Endodermal cell (in vitro differentiated cells): Measurements from ENCODE around the gene CHMP5. TPM values are rescaled to one million over a fixed set of nuclear protein-coding genes. Genes with fewer than 3 reads are reported as not detected.

ENCODE experiments used
- DNase-seq: peaks from one replicate; pipeline ENCODE4 v3.0.0-alpha.2; 2017
- H3K27ac ChIP-seq: 2 replicates; pipeline ENCODE4 v1.5.1; 2013; ENCODE audit warnings: mild to moderate bottlenecking, low read depth, low read length, moderate library complexity
- H3K27me3 ChIP-seq: 2 replicates; pipeline ENCODE4 v1.6.1; 2013; ENCODE audit warnings: mild to moderate bottlenecking, low read length, moderate library complexity; ENCODE audit not compliant: insufficient read depth, control insufficient read depth, poor library complexity, severe bottlenecking
- H3K36me3 ChIP-seq: 2 replicates; pipeline ENCODE4 v1.7.0; 2013; ENCODE audit warnings: mild to moderate bottlenecking, low read length, moderate library complexity; ENCODE audit not compliant: control insufficient read depth, insufficient read depth
- H3K4me1 ChIP-seq: one replicate; pipeline ENCODE4 v1.7.0; 2013; ENCODE audit warnings: low read length; ENCODE audit not compliant: control insufficient read depth, insufficient read depth
- H3K4me3 ChIP-seq: 2 replicates; pipeline ENCODE4 v1.5.1; 2013; ENCODE audit warnings: mild to moderate bottlenecking, low read length, moderate library complexity
- H3K9ac ChIP-seq: 2 replicates; pipeline ENCODE4 v1.6.1; 2013; ENCODE audit warnings: mild to moderate bottlenecking, low read length, moderate library complexity; ENCODE audit not compliant: poor library complexity, severe bottlenecking; ENCODE audit errors: extremely low read depth
- H3K9me3 ChIP-seq: 2 replicates; pipeline ENCODE4 v1.6.1; 2013; ENCODE audit warnings: mild to moderate bottlenecking, low read length, moderate library complexity; ENCODE audit not compliant: control insufficient read depth
- H3K27ac Mint-ChIP-seq: 2 replicates; pipeline ENCODE4 v1.8.0; 2020; ENCODE audit warnings: mixed read lengths
- H3K27me3 Mint-ChIP-seq: 2 replicates; pipeline ENCODE4 v1.8.0; 2021; ENCODE audit warnings: mild to moderate bottlenecking, mixed read lengths; ENCODE audit not compliant: insufficient read depth
- H3K36me3 Mint-ChIP-seq: 2 replicates; pipeline ENCODE4 v1.8.0; 2020; ENCODE audit warnings: low read depth, mixed read lengths
- H3K4me1 Mint-ChIP-seq: 2 replicates; pipeline ENCODE4 v1.8.0; 2020; ENCODE audit warnings: mixed read lengths
- H3K4me3 Mint-ChIP-seq: 2 replicates; pipeline ENCODE4 v1.8.0; 2020; ENCODE audit warnings: mild to moderate bottlenecking, moderate library complexity, mixed read lengths
- H3K9me3 Mint-ChIP-seq: 2 replicates; pipeline ENCODE4 v1.8.0; 2020; ENCODE audit warnings: mild to moderate bottlenecking, mixed read lengths
- WGBS, 2 experiments: methylation state at CpG; one replicate each; pipeline versions ENCODE4 v1.1.5 to v1.1.7; 2013; ENCODE audit warnings: missing lambda C conversion rate in 2 of 2, mixed read lengths in 1 of 2; ENCODE audit not compliant: insufficient coverage in 1 of 2, insufficient read length in 1 of 2; 5-methylcytosine and 5-hydroxymethylcytosine counted together
- total RNA-seq, 2 donors: library from RNA; stranded (reverse); fragmentation: NEBNext Ultra II Directional in 1 of 2; extraction: Animal tissue kit (Norgen Biotek cat#: 25700) in 1 of 2; gene quantifications; 2 replicates in 1 of 2; 3 replicates in 1 of 2; pipeline ENCODE4 v1.2.1, GENCODE V29; 2021
- TF ChIP-seq, protein P1 (sequence below): fragments of 200-600 bp; sonication (generic); conservative IDR thresholded peaks from 2 replicates; pipeline ENCODE4 v1.5.0; 2021; ENCODE audit warnings: antibody characterized with exemption, mild to moderate bottlenecking

Gene CHMP5
- total RNA-seq, 2 donors from 2014 or later = 62.9 to 80.2 TPM

DNA sequence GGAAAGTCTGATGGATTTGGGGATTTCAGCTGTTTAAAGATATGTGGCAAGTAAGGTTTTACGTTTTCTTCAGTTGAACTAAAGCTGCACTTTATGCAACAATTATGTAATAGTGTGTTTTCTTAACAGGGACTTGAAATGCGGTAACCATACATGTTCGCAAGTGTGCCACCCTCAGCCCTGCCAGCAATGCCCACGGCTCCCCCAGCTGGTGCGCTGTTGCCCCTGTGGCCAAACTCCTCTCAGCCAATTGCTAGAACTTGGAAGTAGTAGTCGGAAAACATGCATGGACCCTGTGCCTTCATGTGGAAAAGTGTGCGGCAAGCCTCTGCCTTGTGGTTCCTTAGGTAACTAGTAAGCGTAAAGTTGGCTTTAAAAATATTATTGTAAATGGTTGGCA, 53.9 kb downstream of the CHMP5 start:
- 96 to 100% methylated on average over 6 to 8 of the region's 8 CpGs for WGBS, 2 experiments
- Histone ChIP-seq H3K9ac (no peak overlapping the region), H3K4me1 (no peaks in the 10 kb centered on the region), H3K27me3 (no peaks in the 10 kb centered on the region), H3K9me3 (no peaks in the 10 kb centered on the region), H3K36me3 (peaks cover 86% of the 10 kb centered on the region), H3K27ac (no peak overlapping the region), H3K4me3 (no peak overlapping the region)
- no peaks in the 10 kb centered on the region for H3K27me3 Mint-ChIP-seq
- no peaks in the 10 kb centered on the region for H3K4me1 Mint-ChIP-seq
- H3K27ac Mint-ChIP-seq = no peak overlapping the region
- H3K36me3 Mint-ChIP-seq = peaks cover 68% of the 10 kb centered on the region
- DNase-seq = no peak
- TF ChIP-seq, protein P1, sequence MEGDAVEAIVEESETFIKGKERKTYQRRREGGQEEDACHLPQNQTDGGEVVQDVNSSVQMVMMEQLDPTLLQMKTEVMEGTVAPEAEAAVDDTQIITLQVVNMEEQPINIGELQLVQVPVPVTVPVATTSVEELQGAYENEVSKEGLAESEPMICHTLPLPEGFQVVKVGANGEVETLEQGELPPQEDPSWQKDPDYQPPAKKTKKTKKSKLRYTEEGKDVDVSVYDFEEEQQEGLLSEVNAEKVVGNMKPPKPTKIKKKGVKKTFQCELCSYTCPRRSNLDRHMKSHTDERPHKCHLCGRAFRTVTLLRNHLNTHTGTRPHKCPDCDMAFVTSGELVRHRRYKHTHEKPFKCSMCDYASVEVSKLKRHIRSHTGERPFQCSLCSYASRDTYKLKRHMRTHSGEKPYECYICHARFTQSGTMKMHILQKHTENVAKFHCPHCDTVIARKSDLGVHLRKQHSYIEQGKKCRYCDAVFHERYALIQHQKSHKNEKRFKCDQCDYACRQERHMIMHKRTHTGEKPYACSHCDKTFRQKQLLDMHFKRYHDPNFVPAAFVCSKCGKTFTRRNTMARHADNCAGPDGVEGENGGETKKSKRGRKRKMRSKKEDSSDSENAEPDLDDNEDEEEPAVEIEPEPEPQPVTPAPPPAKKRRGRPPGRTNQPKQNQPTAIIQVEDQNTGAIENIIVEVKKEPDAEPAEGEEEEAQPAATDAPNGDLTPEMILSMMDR = no peak
- H3K9me3 Mint-ChIP-seq = no peaks in the 10 kb centered on the region
- no peak overlapping the region for H3K4me3 Mint-ChIP-seq

DNA sequence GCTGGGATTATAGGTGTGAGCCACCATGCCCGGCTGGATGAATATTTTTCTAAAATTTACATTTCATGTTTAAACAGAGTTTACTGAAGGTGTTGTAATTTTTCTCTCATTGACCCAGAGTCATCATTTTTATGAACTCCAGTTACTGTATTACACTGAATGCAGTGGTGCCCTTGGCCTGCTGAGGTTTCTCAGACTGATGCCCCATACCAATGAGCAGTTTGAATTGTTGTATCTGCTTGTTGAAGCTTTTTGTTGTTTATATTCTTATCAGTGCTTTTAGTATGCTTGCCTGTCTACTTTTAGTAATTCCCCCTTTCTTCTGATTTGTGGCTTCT, 55.4 kb downstream of the CHMP5 start:
- H3K36me3 ChIP-seq = peaks cover 78% of the 10 kb centered on the region

DNA sequence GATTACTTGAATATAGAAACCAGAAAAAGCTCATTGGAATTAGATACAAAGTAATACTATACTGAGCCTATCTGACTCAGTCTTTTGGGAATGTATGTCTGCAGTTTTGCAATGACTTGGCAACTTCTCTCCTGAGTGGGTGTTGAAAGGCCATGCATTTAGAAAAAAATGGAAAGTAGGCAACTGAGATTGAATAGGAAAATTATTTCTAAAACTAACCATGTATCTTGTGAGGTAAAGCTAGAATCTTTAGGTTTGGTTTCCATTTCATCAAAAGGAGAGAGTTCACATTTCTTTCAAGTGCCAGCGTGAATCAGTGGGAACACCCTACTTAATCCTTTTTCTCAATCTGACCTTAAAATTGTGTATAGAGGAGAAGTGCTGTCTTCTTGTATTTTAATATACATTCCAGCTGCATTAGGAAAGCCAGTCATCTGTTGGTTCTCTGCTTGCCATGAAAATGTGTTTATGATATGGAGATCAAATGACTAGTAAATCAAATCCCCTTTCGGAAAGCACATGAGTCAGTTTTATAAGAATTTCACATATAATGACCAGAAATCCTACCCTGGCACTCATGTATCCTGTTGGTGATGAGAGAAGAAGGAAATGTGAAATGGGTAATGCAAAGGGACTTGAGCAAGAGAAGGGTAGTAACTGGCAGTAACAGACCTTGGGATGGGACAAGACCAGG, 55.9 kb downstream of the CHMP5 start:
- no peak overlapping the region for H3K9ac ChIP-seq

More for the DNA sequence above, 55.4 kb downstream of the CHMP5 start:
- no peaks in the 10 kb centered on the region for H3K9me3 Mint-ChIP-seq
- Histone ChIP-seq H3K27ac (no peak overlapping the region), H3K27me3 (no peaks in the 10 kb centered on the region), H3K9ac (no peak overlapping the region), H3K4me1 (no peaks in the 10 kb centered on the region), H3K4me3 (no peak overlapping the region), H3K9me3 (peaks cover 4% of the 10 kb centered on the region)
- TF ChIP-seq, protein P1 = no peak
- no peak overlapping the region for H3K27ac Mint-ChIP-seq
- no peaks in the 10 kb centered on the region for H3K4me1 Mint-ChIP-seq
- no peaks in the 10 kb centered on the region for H3K27me3 Mint-ChIP-seq
- no peak for DNase-seq
- WGBS, 2 experiments = 100% methylated on average over 1 of the region's 1 CpG
- H3K36me3 Mint-ChIP-seq = peaks cover 77% of the 10 kb centered on the region
- no peak overlapping the region for H3K4me3 Mint-ChIP-seq

More for the DNA sequence above, 55.9 kb downstream of the CHMP5 start:
- 100% methylated on average over 1 of the region's 2 CpGs; no CpG with 5 or more reads in 1 of the 2 experiments for WGBS, 2 experiments
- no peaks in the 10 kb centered on the region for H3K9me3 Mint-ChIP-seq
- H3K27me3 Mint-ChIP-seq = no peaks in the 10 kb centered on the region
- no peaks in the 10 kb centered on the region for H3K4me1 Mint-ChIP-seq
- H3K27ac ChIP-seq = no peak overlapping the region
- no peaks in the 10 kb centered on the region for H3K27me3 ChIP-seq
- DNase-seq = no peak
- H3K36me3 ChIP-seq = peaks cover 74% of the 10 kb centered on the region
- H3K9me3 ChIP-seq = peaks cover 4% of the 10 kb centered on the region
- no peaks in the 10 kb centered on the region for H3K4me1 ChIP-seq
- no peak overlapping the region for H3K27ac Mint-ChIP-seq
- H3K4me3 Mint-ChIP-seq = no peak overlapping the region
- TF ChIP-seq, protein P1 = no peak
- H3K4me3 ChIP-seq = no peak overlapping the region
- H3K36me3 Mint-ChIP-seq = peaks cover 76% of the 10 kb centered on the region
